Right forelimb (tissue), 1 donor: Measurements from ENCODE around the gene ARHGAP8.
"Not testable (repeated sequence)": the region's sequence is repeated elsewhere in the genome, so short reads cannot be mapped to it uniquely, and the experiment has no call there.

Source experiments
- DNase-seq: peaks from one replicate; pipeline ENCODE4 v3.0.0-alpha.2; 2018

ARHGAP8 gene

GRCh38 chr22:44837481-44837880 lies 85.1 kb downstream of the ARHGAP8 start:
- no peak for DNase-seq

DNA sequence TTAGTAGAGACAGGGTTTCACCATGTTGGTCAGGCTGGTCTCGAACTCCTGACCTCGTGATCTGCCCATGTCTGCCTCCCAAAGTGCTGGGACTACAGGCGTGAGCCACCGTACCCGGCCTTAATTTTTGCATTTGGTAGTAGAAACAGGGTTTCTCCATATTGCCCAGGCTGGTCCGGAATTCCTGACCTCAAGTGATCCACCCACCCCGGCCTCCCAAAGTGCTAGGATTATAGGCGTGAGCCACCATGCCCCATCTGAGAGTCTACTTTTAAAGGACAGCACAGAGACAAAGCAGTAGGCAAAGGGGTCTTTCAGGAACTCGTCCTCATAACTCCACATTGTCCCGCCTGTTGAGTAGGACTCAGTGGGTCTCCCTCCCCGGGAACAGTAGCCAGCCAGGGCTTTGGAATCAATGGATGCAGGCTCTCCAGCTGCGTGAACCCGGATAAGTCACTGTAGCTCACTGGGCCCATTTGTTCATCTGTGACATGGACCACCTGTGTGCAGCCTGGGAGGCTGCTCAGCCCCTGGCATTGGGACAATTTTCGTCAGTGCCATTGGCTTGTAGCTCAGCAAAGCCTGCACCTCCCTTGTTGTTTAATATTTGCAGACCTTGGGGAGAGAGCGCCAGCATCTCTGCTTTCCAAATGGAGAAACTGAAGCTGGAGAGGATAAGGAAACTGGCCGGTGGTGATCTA lies 86.1 kb downstream of the ARHGAP8 start:
- no peak for DNase-seq

GRCh38 chr22:44839061-44839460 lies 86.7 kb downstream of the ARHGAP8 start:
- DNase-seq: no peak

- DNase-seq: no peak
These were observed 87.3 kb downstream of the ARHGAP8 start for GRCh38 chr22:44839721-44840120.

GRCh38 chr22:44840611-44841322 lies 88.4 kb downstream of the ARHGAP8 start:
- no peak for DNase-seq

DNA sequence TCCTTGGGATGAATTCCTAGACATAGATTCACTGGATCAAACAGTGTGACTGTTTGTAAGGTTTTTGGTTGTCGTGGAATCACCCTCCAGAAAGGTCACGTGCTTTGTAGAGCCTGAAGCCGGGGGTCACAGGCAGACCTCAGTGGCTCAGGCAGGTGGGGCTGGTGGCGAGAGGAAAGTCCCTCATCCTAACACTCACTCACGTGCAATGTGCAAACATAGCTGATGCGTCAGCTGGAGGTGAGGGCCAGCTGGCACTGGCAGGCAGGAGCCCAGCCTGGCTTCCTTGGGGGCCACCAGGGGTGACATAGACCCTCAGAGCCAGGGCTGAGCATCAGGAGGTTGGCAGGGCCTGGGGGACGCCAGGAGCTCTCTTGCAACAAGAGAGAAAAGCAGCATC lies 90.0 kb downstream of the ARHGAP8 start:
- DNase-seq: no peak

GRCh38 chr22:44845191-44845590 lies 92.8 kb downstream of the ARHGAP8 start:
- no peak for DNase-seq

DNA sequence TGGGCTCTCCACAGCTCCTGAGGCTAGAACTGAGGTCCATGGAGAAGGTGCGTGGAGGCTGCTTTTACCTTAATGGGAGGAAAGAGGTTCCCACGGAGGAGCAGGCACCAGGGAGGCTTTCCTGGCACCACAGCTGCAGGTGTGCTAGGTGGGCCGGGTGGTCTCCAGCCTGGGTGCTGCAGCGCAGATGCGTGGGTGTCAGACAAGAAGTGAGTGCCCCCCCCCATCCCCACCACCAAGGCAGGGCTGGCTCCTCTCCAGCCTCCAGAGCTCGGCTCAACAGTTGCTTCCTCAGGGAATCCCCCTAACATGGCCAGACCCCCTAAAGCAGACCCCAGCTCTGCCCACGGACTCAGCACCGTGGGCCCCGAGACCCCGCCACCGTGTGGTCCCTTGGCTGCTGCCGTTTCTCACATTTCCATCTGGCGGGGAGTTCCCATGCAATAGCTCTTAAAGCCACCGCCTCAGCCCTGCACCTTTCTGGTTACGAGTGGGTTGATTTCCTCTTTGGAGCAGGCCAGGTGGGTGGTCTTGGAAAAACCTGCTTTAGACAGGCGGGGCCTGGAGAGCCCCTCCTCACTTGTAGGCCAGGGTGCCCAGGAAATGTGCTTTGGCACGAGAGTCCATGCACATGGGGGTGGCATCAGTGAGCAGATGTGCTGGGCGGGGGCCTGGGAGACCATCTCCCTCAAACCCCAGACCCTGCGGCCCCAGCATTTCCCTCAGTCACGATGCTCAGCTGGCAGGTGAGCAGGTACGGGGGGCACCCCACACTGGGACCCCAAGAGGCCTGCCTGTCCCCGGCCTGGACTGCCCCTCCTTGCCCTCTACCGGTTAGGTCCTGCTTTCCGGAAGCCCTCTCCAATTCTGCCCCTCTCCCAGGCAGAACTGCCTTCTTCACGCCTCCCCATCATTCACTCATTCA lies 93.7 kb downstream of the ARHGAP8 start:
- DNase-seq: no peak

GRCh38 chr22:44846726-44847275 lies 94.4 kb downstream of the ARHGAP8 start:
- DNase-seq: no peak

GRCh38 chr22:44847380-44847779 lies 95.0 kb downstream of the ARHGAP8 start:
- DNase-seq: no peak

DNA sequence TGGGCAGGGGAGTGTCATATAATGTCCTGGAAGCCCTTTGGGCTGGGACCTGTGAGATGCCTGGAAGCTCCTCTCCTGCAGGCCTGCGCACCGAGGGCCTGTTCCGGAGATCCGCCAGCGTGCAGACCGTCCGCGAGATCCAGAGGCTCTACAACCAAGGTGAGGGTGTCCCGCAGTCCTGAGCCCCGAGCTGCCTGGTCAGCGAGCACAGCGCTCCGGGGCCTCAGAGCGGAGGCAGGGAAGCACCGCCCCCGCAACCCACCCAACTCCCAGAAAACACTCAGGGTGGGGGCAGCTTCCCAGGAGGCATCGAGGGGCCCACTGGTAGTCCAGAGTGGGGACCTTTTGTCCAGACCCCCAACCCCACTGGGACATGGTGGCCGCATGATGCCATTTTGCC lies 95.5 kb downstream of the ARHGAP8 start:
- DNase-seq: no peak

GRCh38 chr22:44848296-44848741 lies 95.9 kb downstream of the ARHGAP8 start:
- no peak for DNase-seq

DNA sequence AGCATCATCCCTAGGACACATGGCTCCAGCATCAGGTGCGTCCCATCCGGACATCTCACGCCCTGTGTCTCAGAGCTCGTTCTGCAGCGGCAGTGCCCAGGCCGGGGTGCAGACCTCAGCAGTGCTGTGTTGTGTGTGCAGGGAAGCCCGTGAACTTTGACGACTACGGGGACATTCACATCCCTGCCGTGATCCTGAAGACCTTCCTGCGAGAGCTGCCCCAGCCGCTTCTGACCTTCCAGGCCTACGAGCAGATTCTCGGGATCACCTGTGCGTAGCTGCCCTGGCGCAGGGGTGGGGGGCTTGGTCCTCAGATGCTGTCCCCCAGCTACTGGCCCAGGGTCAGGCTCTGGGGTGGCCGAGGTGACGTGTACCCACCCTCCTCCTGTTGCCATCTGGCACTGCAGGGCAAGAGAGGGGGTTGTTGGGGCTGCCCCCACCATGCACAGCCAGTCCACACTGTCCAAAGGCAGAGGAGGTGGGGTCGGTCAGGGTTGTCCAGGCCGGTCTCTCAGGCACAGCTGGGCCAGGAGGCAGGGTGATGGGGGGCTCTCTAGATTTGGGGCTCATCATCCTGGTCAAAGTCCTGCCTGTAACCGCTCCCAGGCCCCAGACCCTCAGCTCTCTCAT lies 96.5 kb downstream of the ARHGAP8 start:
- DNase-seq: no peak

- no peak for DNase-seq
These were observed 98.6 kb downstream of the ARHGAP8 start for GRCh38 chr22:44850946-44851345.

GRCh38 chr22:44854641-44855040 lies 102.3 kb downstream of the ARHGAP8 start:
- not testable (repeated sequence) for DNase-seq

DNA sequence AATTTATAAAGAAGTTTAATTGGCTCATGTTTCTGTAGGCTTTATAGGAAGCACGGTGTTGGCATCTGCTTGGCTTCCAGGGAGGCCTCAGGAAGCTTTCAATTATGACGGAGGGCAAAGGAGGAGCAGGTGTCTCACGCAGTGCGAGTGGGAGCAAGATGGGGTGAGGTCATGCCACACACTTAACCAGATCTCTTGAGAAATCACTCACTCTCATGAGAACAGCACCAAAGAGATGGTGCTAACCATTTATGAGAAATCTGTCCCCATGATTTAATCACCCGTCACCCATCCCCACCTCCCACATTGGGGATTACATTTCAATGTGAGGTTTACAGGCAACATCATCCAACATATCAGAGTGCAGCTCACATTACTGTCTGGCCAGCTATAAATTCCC lies 103.5 kb downstream of the ARHGAP8 start:
- DNase-seq: no peak

- not testable (repeated sequence) for DNase-seq
These were observed 106.4 kb downstream of the ARHGAP8 start for GRCh38 chr22:44858819-44859218.

DNA sequence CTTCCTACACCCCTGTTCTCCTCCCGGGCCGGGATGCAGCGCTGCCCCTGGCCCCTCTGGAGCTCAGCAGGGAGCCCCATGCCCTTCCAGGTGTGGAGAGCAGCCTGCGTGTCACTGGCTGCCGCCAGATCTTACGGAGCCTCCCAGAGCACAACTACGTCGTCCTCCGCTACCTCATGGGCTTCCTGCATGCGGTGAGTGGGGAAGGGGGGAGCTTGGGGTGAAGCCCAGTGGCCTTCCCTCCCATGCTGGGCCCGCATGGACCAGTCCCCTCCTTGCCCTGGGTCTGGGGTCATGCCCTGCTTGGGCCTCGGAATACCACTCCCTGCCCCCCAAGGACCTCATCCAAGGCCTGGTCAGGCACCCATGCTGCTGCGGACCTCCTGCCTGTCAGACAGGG lies 107.3 kb downstream of the ARHGAP8 start:
- no peak for DNase-seq

- DNase-seq: no peak
These were observed 107.9 kb downstream of the ARHGAP8 start for GRCh38 chr22:44860311-44860710.

DNA sequence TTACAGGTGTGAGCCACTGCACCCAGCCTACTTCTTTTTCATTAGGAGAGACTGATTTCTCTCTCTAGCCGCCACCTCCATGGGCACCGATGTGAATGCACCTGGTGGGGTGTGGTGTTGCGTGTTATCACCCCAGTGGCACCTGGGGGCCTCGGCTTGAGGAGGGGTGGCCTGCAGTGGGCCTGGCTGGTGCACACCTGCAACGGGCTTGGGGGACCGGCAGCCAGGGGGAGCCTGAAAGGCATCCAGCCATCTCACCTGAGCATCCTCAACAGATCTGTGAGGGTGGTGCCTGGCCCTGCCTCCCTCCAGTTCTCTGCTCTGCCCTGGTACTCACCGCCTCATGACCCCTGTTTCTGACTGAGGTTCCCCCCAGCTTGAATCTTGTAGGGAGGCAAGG lies 108.9 kb downstream of the ARHGAP8 start:
- no peak for DNase-seq

DNA sequence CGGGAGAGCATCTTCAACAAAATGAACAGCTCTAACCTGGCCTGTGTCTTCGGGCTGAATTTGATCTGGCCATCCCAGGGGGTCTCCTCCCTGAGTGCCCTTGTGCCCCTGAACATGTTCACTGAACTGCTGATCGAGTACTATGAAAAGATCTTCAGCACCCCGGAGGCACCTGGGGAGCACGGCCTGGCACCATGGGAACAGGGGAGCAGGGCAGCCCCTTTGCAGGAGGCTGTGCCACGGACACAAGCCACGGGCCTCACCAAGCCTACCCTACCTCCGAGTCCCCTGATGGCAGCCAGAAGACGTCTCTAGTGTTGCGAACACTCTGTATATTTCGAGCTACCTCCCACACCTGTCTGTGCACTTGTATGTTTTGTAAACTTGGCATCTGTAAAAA lies 109.9 kb downstream of the ARHGAP8 start:
- DNase-seq: no peak
